ENCODE data around the gene ZHX3. TPM values are rescaled to one million over a fixed set of nuclear protein-coding genes. Genes with fewer than 3 reads are reported as not detected.
A peak's percentile ranks its signal among the peaks of the same experiment; 100 is the strongest.

The ZHX3 gene
- total and polyA plus RNA-seq, 2 of the 13 experiments (the other 11 are each of a cell fraction or from before 2014, with no cell fraction given): 8.4 to 11.7 TPM

DNA sequence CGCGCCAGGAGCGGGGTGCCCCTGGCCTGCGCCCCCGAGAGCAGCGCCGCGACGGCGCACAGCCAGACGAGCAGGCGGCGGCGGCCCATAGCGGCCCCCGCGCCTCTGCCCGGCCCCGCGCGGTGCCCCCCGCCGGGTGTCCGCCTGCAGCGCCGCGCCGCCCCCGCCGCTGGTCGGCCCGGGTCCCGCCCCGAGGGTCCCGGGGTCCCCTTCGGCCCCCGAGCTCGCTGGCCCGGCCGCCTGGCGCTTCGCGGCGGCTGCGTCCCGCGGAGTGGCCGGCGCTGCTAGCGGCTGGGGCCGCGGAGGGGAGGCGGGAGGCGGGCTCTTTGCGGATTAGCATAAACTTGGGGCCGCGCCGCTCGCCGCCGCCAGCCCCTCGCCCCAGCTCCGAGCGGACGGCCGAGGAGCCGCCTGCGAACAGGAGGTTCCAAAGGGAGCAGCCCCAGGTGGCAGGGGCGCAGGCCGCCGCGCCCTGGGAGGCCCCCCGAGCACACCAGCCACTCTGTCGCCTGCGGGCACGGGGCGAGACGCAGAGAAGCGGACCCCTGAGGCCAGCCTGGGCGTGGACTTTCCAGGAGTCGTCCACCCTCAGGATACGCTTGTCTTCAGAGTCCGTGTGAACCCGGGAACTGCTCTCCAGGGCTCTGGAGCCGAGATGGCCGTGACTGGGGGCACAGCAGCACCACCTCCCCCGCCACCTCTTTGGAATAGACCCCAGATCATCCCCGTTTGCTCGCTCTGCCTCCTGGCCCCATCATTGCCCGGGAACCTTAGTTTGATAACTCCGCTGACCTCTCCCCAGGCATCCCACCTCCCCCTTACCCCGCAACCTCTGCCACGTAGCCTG is 49.2 kb upstream of the ZHX3 start, which contains the start of gene EMILIN3 (continued):
- peak; percentile 85 for TF ChIP-seq HNRNPLL (IDR thresholded peaks at IDR 0.05; ENCODE audit: low read depth, low read length, poor library complexity, severe bottlenecking)
- TF ChIP-seq SMAD1 (CRISPR knock-in tag; IDR thresholded peaks at IDR 0.05; ENCODE audit: borderline replicate concordance, low read depth): peak; percentile 43; the same call in 1 of the 2 replicates
- TF ChIP-seq ZNF790 (CRISPR knock-in tag; IDR thresholded peaks at IDR 0.05; ENCODE audit: borderline replicate concordance): no peak
- TF ChIP-seq, protein P1, sequence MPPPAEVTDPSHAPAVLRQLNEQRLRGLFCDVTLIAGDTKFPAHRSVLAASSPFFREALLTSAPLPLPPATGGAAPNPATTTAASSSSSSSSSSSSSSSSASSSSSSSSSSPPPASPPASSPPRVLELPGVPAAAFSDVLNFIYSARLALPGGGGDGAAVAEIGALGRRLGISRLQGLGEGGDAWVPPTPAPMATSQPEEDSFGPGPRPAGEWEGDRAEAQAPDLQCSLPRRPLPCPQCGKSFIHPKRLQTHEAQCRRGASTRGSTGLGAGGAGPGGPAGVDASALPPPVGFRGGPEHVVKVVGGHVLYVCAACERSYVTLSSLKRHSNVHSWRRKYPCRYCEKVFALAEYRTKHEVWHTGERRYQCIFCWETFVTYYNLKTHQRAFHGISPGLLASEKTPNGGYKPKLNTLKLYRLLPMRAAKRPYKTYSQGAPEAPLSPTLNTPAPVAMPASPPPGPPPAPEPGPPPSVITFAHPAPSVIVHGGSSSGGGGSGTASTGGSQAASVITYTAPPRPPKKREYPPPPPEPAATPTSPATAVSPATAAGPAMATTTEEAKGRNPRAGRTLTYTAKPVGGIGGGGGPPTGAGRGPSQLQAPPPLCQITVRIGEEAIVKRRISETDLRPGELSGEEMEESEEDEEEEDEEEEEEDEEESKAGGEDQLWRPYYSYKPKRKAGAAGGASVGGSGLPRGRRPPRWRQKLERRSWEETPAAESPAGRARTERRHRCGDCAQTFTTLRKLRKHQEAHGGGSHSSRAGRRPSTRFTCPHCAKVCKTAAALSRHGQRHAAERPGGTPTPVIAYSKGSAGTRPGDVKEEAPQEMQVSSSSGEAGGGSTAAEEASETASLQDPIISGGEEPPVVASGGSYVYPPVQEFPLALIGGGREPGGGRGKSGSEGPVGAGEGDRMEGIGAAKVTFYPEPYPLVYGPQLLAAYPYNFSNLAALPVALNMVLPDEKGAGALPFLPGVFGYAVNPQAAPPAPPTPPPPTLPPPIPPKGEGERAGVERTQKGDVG (CRISPR knock-in tag; IDR thresholded peaks at IDR 0.05; ENCODE audit: borderline replicate concordance): 0 out of 2 replicates have a peak, but pooled peaks have one; percentile 31
- TF ChIP-seq, protein P2, sequence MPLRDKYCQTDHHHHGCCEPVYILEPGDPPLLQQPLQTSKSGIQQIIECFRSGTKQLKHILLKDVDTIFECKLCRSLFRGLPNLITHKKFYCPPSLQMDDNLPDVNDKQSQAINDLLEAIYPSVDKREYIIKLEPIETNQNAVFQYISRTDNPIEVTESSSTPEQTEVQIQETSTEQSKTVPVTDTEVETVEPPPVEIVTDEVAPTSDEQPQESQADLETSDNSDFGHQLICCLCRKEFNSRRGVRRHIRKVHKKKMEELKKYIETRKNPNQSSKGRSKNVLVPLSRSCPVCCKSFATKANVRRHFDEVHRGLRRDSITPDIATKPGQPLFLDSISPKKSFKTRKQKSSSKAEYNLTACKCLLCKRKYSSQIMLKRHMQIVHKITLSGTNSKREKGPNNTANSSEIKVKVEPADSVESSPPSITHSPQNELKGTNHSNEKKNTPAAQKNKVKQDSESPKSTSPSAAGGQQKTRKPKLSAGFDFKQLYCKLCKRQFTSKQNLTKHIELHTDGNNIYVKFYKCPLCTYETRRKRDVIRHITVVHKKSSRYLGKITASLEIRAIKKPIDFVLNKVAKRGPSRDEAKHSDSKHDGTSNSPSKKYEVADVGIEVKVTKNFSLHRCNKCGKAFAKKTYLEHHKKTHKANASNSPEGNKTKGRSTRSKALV (CRISPR knock-in tag; IDR thresholded peaks at IDR 0.05): peak; percentile 75
- TF ChIP-seq MAFF (IDR thresholded peaks at IDR 0.05; ENCODE audit: low read depth, low read length): no peak
- TF ChIP-seq, protein P3, sequence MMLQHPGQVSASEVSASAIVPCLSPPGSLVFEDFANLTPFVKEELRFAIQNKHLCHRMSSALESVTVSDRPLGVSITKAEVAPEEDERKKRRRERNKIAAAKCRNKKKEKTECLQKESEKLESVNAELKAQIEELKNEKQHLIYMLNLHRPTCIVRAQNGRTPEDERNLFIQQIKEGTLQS (CRISPR knock-in tag; IDR thresholded peaks at IDR 0.05): 0 out of 2 replicates have a peak, but pooled peaks have one; percentile 11
- TF ChIP-seq, protein P4, sequence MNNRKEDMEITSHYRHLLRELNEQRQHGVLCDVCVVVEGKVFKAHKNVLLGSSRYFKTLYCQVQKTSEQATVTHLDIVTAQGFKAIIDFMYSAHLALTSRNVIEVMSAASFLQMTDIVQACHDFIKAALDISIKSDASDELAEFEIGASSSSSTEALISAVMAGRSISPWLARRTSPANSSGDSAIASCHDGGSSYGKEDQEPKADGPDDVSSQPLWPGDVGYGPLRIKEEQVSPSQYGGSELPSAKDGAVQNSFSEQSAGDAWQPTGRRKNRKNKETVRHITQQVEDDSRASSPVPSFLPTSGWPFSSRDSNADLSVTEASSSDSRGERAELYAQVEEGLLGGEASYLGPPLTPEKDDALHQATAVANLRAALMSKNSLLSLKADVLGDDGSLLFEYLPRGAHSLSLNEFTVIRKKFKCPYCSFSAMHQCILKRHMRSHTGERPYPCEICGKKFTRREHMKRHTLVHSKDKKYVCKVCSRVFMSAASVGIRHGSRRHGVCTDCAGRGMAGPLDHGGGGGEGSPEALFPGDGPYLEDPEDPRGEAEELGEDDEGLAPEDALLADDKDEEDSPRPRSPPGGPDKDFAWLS (CRISPR knock-in tag; IDR thresholded peaks at IDR 0.05; ENCODE audit: borderline replicate concordance): no peak
- 0 out of 2 replicates have a peak, but pooled peaks have one; percentile 3 for TF ChIP-seq ZNF343 (CRISPR knock-in tag; IDR thresholded peaks at IDR 0.05)
- TF ChIP-seq SPEN (CRISPR knock-in tag; IDR thresholded peaks at IDR 0.05; ENCODE audit: low read depth): 0 out of 2 replicates have a peak, but pooled peaks have one; percentile 29
- no peak for TF ChIP-seq ZMYM2 (CRISPR knock-in tag; IDR thresholded peaks at IDR 0.05)
- no peak for TF ChIP-seq ZNF160 (CRISPR knock-in tag; IDR thresholded peaks at IDR 0.05)
- TF ChIP-seq, protein P5, sequence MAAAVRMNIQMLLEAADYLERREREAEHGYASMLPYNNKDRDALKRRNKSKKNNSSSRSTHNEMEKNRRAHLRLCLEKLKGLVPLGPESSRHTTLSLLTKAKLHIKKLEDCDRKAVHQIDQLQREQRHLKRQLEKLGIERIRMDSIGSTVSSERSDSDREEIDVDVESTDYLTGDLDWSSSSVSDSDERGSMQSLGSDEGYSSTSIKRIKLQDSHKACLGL (CRISPR knock-in tag; IDR thresholded peaks at IDR 0.05): peak; percentile 67
- TF ChIP-seq ZFY (CRISPR knock-in tag; IDR thresholded peaks at IDR 0.05): peak; percentile 39; the same call in 1 of the 2 replicates
- TF ChIP-seq, protein P6, sequence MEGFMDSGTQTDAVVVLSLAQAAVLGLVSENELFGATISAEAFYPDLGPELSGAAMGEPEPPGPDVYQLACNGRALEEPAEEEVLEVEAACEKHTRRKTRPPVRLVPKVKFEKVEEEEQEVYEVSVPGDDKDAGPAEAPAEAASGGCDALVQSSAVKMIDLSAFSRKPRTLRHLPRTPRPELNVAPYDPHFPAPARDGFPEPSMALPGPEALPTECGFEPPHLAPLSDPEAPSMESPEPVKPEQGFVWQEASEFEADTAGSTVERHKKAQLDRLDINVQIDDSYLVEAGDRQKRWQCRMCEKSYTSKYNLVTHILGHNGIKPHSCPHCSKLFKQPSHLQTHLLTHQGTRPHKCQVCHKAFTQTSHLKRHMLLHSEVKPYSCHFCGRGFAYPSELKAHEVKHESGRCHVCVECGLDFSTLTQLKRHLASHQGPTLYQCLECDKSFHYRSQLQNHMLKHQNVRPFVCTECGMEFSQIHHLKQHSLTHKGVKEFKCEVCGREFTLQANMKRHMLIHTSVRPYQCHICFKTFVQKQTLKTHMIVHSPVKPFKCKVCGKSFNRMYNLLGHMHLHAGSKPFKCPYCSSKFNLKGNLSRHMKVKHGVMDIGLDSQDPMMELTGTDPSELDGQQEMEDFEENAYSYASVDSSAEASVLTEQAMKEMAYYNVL (CRISPR knock-in tag; IDR thresholded peaks at IDR 0.05; ENCODE audit: borderline replicate concordance): peak; percentile 37; the same call in 1 of the 2 replicates
- TF ChIP-seq GABPB1 (CRISPR knock-in tag; IDR thresholded peaks at IDR 0.05): peak; percentile 24; the same call in 1 of the 2 replicates
- TF ChIP-seq MTF2 (CRISPR knock-in tag; IDR thresholded peaks at IDR 0.05; ENCODE audit: borderline replicate concordance): peak; percentile 36; the same call in 1 of the 2 replicates
